Neutrophil (primary cell): ENCODE results near the gene BCS1L.

ENCODE experiments used
- H3K27ac ChIP-seq: fragments of 200-600 bp; sonication (generic); 2 replicates; pipeline ENCODE4 v1.5.1; 2016; ENCODE audit warnings: mild to moderate bottlenecking, moderate library complexity
- H3K27me3 ChIP-seq: fragments of 200-600 bp; sonication (generic); 2 replicates; pipeline ENCODE4 v1.6.0; 2016; ENCODE audit warnings: mild to moderate bottlenecking
- H3K36me3 ChIP-seq: fragments of 200-600 bp; sonication (generic); 2 replicates; pipeline ENCODE4 v1.5.1; 2017
- H3K4me1 ChIP-seq, 2 experiments: fragments of 200-600 bp in 1 of 2; sonication (generic) in 1 of 2; 1 replicate in 1 of 2; 2 replicates in 1 of 2; pipeline versions ENCODE4 v1.5.1 to v1.6.1; 2013 to 2016; ENCODE audit warnings: low read depth in 1 of 2, low read length in 1 of 2, mild to moderate bottlenecking in 1 of 2, moderate library complexity in 1 of 2; ENCODE audit not compliant: control insufficient read depth in 1 of 2, insufficient read depth in 1 of 2
- H3K4me3 ChIP-seq, 2 experiments: fragments of 200-600 bp in 1 of 2; sonication (generic) in 1 of 2; 1 replicate in 1 of 2; 2 replicates in 1 of 2; pipeline ENCODE4 v1.5.1; 2013 to 2016; ENCODE audit warnings: low read depth in 1 of 2, low read length in 1 of 2, mild to moderate bottlenecking in 1 of 2, moderate library complexity in 1 of 2
- H3K9me3 ChIP-seq: fragments of 200-600 bp; sonication (generic); 2 replicates; pipeline ENCODE4 v1.5.1; 2016
- CTCF ChIP-seq: fragments of 200-600 bp; sonication (generic); IDR thresholded peaks from 2 replicates; pipeline ENCODE4 v1.5.1; 2016; ENCODE audit warnings: antibody characterized with exemption

Gene BCS1L

GRCh38 chr2:218659258-218659987 lies at the start of gene BCS1L, which contains the start of gene ZNF142:
TSS of gene BCS1L (plus strand) at chr2:218659683. CDS start at chr2:218660988, 1,305 bp downstream.
TSS of gene ZNF142 (minus strand) at chr2:218659623. CDS start at chr2:218656429, 3,194 bp downstream.
- peaks cover 46% of the 10 kb centered on the region for H3K36me3 ChIP-seq
- H3K27ac ChIP-seq: peak within 1 kb of the TSS; percentile 78

GRCh38 chr2:218615868-218616315 lies 43.6 kb upstream of the BCS1L start:
- Histone ChIP-seq H3K27me3 (peaks cover 4% of the 10 kb centered on the region), H3K36me3 (no peaks in the 10 kb centered on the region), H3K4me1 (no peaks in the 10 kb centered on the region), H3K27ac (no peak overlapping the region), H3K4me3 (no peak overlapping the region), H3K9me3 (no peaks in the 10 kb centered on the region)
- TF ChIP-seq CTCF: no peak

More at GRCh38 chr2:218659258-218659987, at the start of gene BCS1L, which contains the start of gene ZNF142:
- Histone ChIP-seq H3K4me3 (peak within 1 kb of the TSS; percentile 79), H3K27me3 (no peaks in the 10 kb centered on the region), H3K4me1 (peaks cover 24 to 26% of the 10 kb centered on the region in 2 experiments), H3K9me3 (no peaks in the 10 kb centered on the region)
- TF ChIP-seq CTCF: no peak

GRCh38 chr2:218618102-218618860 lies 41.2 kb upstream of the BCS1L start:
- Histone ChIP-seq H3K27ac (no peak overlapping the region), H3K4me3 (no peak overlapping the region), H3K4me1 (no peaks in the 10 kb centered on the region), H3K9me3 (no peaks in the 10 kb centered on the region), H3K36me3 (no peaks in the 10 kb centered on the region), H3K27me3 (no peaks in the 10 kb centered on the region)
- TF ChIP-seq CTCF: no peak

- Histone ChIP-seq H3K9me3 (no peaks in the 10 kb centered on the region), H3K36me3 (no peaks in the 10 kb centered on the region), H3K27ac (no peak overlapping the region), H3K27me3 (no peaks in the 10 kb centered on the region), H3K4me3 (no peak overlapping the region), H3K4me1 (no peaks in the 10 kb centered on the region)
- no peak for TF ChIP-seq CTCF
These were observed 38.5 kb upstream of the BCS1L start for GRCh38 chr2:218621007-218621406.

GRCh38 chr2:218622606-218623365 lies 36.7 kb upstream of the BCS1L start:
- no peak overlapping the region for H3K27ac ChIP-seq
- no peaks in the 10 kb centered on the region for H3K4me1 ChIP-seq
- H3K9me3 ChIP-seq: no peaks in the 10 kb centered on the region
- H3K36me3 ChIP-seq: no peaks in the 10 kb centered on the region
- H3K27me3 ChIP-seq: no peaks in the 10 kb centered on the region
- no peak overlapping the region for H3K4me3 ChIP-seq
- no peak for TF ChIP-seq CTCF
